ENCODE measurements around the gene NDUFV2. TPM values are rescaled to one million over a fixed set of nuclear protein-coding genes. Genes with fewer than 3 reads are reported as not detected.

The NDUFV2 gene
- total and polyA plus RNA-seq, 2 donors (not counting 3 experiments of a cell fraction or from before 2014, with no cell fraction given), result 65.7 to 152 TPM

- intact Hi-C loops (cut with micrococcal nuclease), result loop anchor here (10.0 kb wide), 1 partner anchor 428 kb away; the partner anchor contains the start of gene MTCL1
Measured at GRCh38 chr18:9132628-9133027, 30.1 kb downstream of the NDUFV2 start.

More at GRCh38 chr18:9132628-9133027, 30.1 kb downstream of the NDUFV2 start:
- Histone ChIP-seq H3K4me1 (ENCODE audit: control insufficient read depth, extremely low read depth, insufficient read depth, low read length) (peaks cover 5% of the 10 kb centered on the region), H3K79me2 (ENCODE audit: control insufficient read depth, insufficient read depth, low read length) (peaks cover 18% of the 10 kb centered on the region), H4K20me1 (replicated peaks; ENCODE audit: control insufficient read depth, extremely low read depth, insufficient read depth, low read length) (no peaks in the 10 kb centered on the region), H3K27me3 (ENCODE audit: control insufficient read depth in 2 of 2, insufficient read depth in 2 of 2, low read length in 2 of 2) (no peaks in the 10 kb centered on the region), H3K9ac (replicated peaks; ENCODE audit: extremely low read depth, insufficient read depth, low read length) (no peak overlapping the region), H2AFZ (ENCODE audit: low read depth, low read length) (no peak overlapping the region), H3K27ac (ENCODE audit: insufficient read depth, low read depth, low read length) (no peak overlapping the region), H3K36me3 (ENCODE audit: control insufficient read depth in 2 of 2, extremely low read depth in 1 of 2, insufficient read depth in 2 of 2, low read length in 2 of 2) (peaks cover 7 to 23% of the 10 kb centered on the region in 2 experiments), H3K9me3 (replicated peaks; ENCODE audit: control insufficient read depth, insufficient read depth, low read length) (no peaks in the 10 kb centered on the region), H3K4me3 (replicated peaks in 1 of 3; ENCODE audit: insufficient read depth in 1 of 3, low read depth in 1 of 3, low read length in 3 of 3) (no peak overlapping the region), H3K9me1 (replicated peaks; ENCODE audit: control insufficient read depth, extremely low read depth, insufficient read depth, low read length) (no peaks in the 10 kb centered on the region), H3K4me2 (ENCODE audit: insufficient read depth, low read length) (no peak overlapping the region)
- ChIA-PET POLR2A (no interaction called here), CTCF (interaction anchor here (1.5 kb wide), 1 partner anchor 59 kb away, joined by 4 read pairs; no protein-coding TSS in a partner anchor)
- BruUV-seq (replicated peaks), result no TSS peak
- FAIRE-seq (no peak), DNase-seq (ENCODE audit: low read depth, low spot score) (no peak)
- dilution Hi-C loops (cut with MboI; ENCODE audit: extremely low pct_ligation_motif_present, low sequenced_read_pairs), result no loop called here
- TF ChIP-seq GATA2 (IDR thresholded peaks at IDR 0.05; ENCODE audit: insufficient read depth, insufficient read length, low read depth, low read length), result no peak
- TF ChIP-seq POLR2A (IDR thresholded peaks at IDR 0.05; ENCODE audit: low read depth, low read length), result no peak
- TF ChIP-seq EZH2 (IDR thresholded peaks at IDR 0.05; ENCODE audit: borderline replicate concordance, low read depth, low read length, severe bottlenecking), result no peak
- TF ChIP-seq JUN (IDR thresholded peaks at IDR 0.05; ENCODE audit: borderline replicate concordance, insufficient read depth, insufficient read length, low read depth), result no peak
- no peak for TF ChIP-seq CTCF (IDR thresholded peaks at IDR 0.05; ENCODE audit: extremely low read depth in 1 of 2, insufficient read depth in 1 of 2, low read depth in 1 of 2, low read length in 2 of 2)
- no peak for TF ChIP-seq MYC (IDR thresholded peaks at IDR 0.05; ENCODE audit: low read depth, low read length)
- no peak for TF ChIP-seq POLR2AphosphoS5 (IDR thresholded peaks at IDR 0.05; ENCODE audit: insufficient read depth, low read depth, low read length)
- no peak for TF ChIP-seq MAX (IDR thresholded peaks at IDR 0.05; ENCODE audit: insufficient read depth, insufficient read length)
- TF ChIP-seq FOS (IDR thresholded peaks at IDR 0.05; ENCODE audit: borderline replicate concordance, insufficient read depth, low read length), result no peak

Measured in endothelial cell of umbilical vein (primary cell).